Measurements from ENCODE around the gene CD82.

CD82 gene

GRCh38 chr11:44629732-44630345 is 64.4 kb downstream of the CD82 start:
- H3K27ac ChIP-seq: no peak overlapping the region
- no peaks in the 10 kb centered on the region for H3K36me3 ChIP-seq (ENCODE audit: control insufficient read depth, insufficient read depth, low read length)
- no peaks in the 10 kb centered on the region for H3K79me2 ChIP-seq
- H3K4me1 ChIP-seq: no peaks in the 10 kb centered on the region
- no peak overlapping the region for H3K4me3 ChIP-seq (ENCODE audit: low read depth, low read length)
- TF ChIP-seq, protein P1, sequence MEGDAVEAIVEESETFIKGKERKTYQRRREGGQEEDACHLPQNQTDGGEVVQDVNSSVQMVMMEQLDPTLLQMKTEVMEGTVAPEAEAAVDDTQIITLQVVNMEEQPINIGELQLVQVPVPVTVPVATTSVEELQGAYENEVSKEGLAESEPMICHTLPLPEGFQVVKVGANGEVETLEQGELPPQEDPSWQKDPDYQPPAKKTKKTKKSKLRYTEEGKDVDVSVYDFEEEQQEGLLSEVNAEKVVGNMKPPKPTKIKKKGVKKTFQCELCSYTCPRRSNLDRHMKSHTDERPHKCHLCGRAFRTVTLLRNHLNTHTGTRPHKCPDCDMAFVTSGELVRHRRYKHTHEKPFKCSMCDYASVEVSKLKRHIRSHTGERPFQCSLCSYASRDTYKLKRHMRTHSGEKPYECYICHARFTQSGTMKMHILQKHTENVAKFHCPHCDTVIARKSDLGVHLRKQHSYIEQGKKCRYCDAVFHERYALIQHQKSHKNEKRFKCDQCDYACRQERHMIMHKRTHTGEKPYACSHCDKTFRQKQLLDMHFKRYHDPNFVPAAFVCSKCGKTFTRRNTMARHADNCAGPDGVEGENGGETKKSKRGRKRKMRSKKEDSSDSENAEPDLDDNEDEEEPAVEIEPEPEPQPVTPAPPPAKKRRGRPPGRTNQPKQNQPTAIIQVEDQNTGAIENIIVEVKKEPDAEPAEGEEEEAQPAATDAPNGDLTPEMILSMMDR (IDR thresholded peaks at IDR 0.05): no peak
- H2AFZ ChIP-seq: no peak overlapping the region
- H3K4me2 ChIP-seq (ENCODE audit: low read length): no peak overlapping the region
- H3K9ac ChIP-seq: no peak overlapping the region
- H3K27me3 ChIP-seq (ENCODE audit: control insufficient read depth, insufficient read depth, low read length): no peaks in the 10 kb centered on the region
- H3K9me3 ChIP-seq (ENCODE audit: control insufficient read depth, low read length): no peaks in the 10 kb centered on the region

DNA sequence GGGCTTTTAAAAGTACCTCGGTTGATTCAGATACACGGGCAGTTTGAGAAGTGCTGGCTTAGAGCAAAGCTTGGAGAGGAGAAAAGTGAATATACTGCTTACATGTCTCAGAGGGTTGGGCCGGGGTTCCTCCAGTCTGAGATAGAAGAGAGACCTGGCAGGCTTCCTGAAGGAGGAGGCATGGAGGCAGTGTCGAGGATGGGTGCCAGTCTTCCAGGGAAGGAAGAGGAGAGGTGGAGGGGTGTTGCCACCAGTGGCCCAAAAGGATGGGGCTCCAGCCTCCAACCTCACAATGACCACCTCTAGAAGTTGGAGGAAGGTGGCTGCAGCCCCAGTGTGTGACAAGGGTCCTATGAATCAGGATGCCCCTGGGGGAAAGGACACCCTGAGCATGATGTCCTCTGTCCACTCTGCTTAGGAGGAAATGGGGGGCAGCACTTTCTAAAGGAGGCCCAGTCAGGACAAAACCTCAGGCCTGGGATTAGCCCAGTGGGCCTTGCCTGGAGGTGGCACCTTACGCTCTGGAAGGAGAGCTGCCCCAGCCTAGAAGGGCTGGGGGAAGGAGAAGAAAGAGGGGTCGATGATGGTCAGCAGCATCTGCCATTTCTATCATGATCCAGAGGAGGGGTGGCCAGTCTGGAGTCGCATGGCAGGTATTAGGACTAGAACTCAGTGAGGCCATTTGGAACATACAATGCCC is 65.2 kb downstream of the CD82 start:
- no peaks in the 10 kb centered on the region for H3K27me3 ChIP-seq (ENCODE audit: control insufficient read depth, insufficient read depth, low read length)
- H2AFZ ChIP-seq: no peak overlapping the region
- H3K9me3 ChIP-seq (ENCODE audit: control insufficient read depth, low read length): no peaks in the 10 kb centered on the region
- H3K27ac ChIP-seq: no peak overlapping the region
- TF ChIP-seq, protein P1 (IDR thresholded peaks at IDR 0.05): no peak
- no peak overlapping the region for H3K9ac ChIP-seq
- H3K79me2 ChIP-seq: no peaks in the 10 kb centered on the region
- H3K4me2 ChIP-seq (ENCODE audit: low read length): no peak overlapping the region
- H3K4me1 ChIP-seq: no peaks in the 10 kb centered on the region
- no peaks in the 10 kb centered on the region for H3K36me3 ChIP-seq (ENCODE audit: control insufficient read depth, insufficient read depth, low read length)
- no peak overlapping the region for H3K4me3 ChIP-seq (ENCODE audit: low read depth, low read length)

DNA sequence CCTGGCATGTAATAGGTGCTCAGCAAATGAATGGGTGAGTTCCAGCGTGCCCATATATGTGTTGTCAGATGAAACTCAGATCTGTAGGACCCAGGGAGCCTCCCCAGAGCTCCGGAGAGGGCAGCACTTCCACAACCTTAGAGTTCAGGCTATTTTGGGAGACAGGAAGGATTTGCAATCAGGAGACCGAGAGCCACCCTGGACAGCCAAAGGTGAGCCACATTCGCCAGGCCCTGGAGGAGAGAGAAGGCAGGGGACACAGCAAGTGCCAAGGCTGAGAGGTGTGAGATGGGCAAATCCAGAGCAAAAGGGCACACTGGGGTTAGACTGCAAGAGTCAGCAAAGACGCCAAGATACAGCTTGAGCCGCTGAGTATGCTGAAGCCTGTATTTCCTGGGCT is 66.4 kb downstream of the CD82 start:
- H3K4me2 ChIP-seq (ENCODE audit: low read length): no peak overlapping the region
- no peak overlapping the region for H3K27ac ChIP-seq
- no peak overlapping the region for H2AFZ ChIP-seq
- no peaks in the 10 kb centered on the region for H3K9me3 ChIP-seq (ENCODE audit: control insufficient read depth, low read length)
- no peak overlapping the region for H3K4me3 ChIP-seq (ENCODE audit: low read depth, low read length)
- no peaks in the 10 kb centered on the region for H3K36me3 ChIP-seq (ENCODE audit: control insufficient read depth, insufficient read depth, low read length)
- TF ChIP-seq, protein P1 (IDR thresholded peaks at IDR 0.05): no peak
- H3K79me2 ChIP-seq: no peaks in the 10 kb centered on the region
- no peaks in the 10 kb centered on the region for H3K27me3 ChIP-seq (ENCODE audit: control insufficient read depth, insufficient read depth, low read length)
- no peaks in the 10 kb centered on the region for H3K4me1 ChIP-seq
- H3K9ac ChIP-seq: no peak overlapping the region

DNA sequence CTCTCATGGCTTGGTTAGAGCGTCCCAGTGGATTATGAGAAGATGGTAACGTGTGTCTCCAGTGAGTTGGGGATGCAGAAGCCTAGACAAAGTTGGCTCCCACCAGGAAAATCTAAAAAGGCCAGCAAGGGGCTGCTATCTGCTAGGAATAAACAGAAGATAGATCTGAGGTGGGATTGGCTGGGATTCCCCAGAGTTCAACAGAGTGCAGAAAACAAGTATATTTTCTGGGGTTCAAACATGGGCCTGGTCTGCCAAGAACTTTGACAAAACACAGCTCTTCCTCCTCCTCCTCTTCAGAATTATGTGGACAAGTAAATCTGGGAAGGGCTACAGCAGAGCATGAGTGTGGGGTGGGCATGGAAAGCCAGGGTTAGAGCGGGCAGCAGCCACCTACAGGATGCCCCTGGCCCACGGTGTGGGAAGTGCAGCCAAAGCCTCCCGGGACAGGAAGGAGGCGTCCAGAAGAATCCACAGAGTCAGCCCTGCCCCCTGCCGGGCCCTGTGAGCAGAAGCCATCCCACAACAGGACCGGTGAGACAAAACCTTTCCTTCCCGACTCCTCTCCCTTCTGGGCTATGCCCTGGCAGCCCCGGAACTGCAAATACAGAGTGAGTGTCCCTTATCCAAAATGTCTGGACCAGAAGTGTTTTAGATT is 67.1 kb downstream of the CD82 start:
- no peak overlapping the region for H3K4me2 ChIP-seq (ENCODE audit: low read length)
- no peaks in the 10 kb centered on the region for H3K27me3 ChIP-seq (ENCODE audit: control insufficient read depth, insufficient read depth, low read length)
- H2AFZ ChIP-seq: no peak overlapping the region
- no peaks in the 10 kb centered on the region for H3K36me3 ChIP-seq (ENCODE audit: control insufficient read depth, insufficient read depth, low read length)
- H3K9ac ChIP-seq: no peak overlapping the region
- H3K27ac ChIP-seq: no peak overlapping the region
- H3K4me1 ChIP-seq: no peaks in the 10 kb centered on the region
- H3K79me2 ChIP-seq: no peaks in the 10 kb centered on the region
- no peak overlapping the region for H3K4me3 ChIP-seq (ENCODE audit: low read depth, low read length)
- TF ChIP-seq, protein P1 (IDR thresholded peaks at IDR 0.05): no peak
- no peaks in the 10 kb centered on the region for H3K9me3 ChIP-seq (ENCODE audit: control insufficient read depth, low read length)
